GM12892 (cell line): ENCODE measurements around the gene IBA57.

Experiments
- POLR2AphosphoS5 ChIP-seq: IDR thresholded peaks from 2 replicates; pipeline ENCODE4 v1.6.1; 2011; ENCODE audit warnings: low read depth, low read length, control low read depth
- TAF1 ChIP-seq: IDR thresholded peaks from 2 replicates; pipeline ENCODE4 v1.6.1; 2011; ENCODE audit warnings: low read depth, mild to moderate bottlenecking, control low read depth, low read length, borderline replicate concordance

GRCh38 chr1:228122921-228123441 lies 42.6 kb upstream of the IBA57 start:
- no peak for TF ChIP-seq TAF1
- TF ChIP-seq POLR2AphosphoS5: no peak
